ENCODE data around the gene NCAPD2.
A peak's percentile ranks its signal among the peaks of the same experiment; 100 is the strongest.

NCAPD2 gene

DNA sequence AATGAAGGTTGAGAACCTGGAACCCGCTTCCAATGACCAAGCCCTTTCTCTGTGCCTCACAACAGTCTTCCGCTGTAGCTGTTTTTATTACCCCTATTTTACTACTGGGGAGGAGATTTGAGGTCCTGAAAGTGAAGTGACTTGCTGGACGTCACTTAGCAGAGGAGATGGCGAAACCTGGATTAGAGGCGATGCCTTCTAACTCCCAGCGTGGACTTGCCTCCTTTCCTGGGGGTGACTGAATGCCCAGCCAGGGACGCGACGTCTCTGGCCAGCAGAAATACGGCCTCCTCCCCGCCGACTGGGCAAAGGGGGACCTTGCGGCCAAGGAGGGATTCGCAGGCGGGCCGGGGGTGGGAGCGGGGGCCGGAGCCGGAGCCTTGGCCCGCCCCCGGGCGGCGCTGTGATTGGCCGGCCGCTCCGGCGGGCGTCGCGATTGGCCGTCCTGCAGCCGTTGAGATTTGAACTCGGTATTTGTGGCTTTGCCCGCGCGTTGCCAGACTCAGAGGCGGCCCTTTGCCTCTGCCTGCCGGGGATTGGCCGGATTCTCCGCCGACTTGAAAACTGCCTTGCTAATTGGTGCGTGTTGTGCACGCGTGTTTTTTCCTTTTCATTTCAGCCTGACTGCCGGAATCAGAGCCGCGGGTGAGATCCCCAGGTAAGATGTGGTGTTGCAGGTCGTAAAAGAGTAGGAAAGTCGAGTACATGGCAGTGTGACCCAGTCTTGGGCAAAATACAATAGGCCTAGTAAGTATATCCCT is at the start of gene NCAPD2:
Gene NCAPD2 (plus strand): TSS at position 606 of the 761 bp plus-strand sequence. CDS start 997 bp downstream, outside the sequence.
- DNase-seq (ENCODE audit: low read depth in 2 of 2), result peak; percentile 89

DNA sequence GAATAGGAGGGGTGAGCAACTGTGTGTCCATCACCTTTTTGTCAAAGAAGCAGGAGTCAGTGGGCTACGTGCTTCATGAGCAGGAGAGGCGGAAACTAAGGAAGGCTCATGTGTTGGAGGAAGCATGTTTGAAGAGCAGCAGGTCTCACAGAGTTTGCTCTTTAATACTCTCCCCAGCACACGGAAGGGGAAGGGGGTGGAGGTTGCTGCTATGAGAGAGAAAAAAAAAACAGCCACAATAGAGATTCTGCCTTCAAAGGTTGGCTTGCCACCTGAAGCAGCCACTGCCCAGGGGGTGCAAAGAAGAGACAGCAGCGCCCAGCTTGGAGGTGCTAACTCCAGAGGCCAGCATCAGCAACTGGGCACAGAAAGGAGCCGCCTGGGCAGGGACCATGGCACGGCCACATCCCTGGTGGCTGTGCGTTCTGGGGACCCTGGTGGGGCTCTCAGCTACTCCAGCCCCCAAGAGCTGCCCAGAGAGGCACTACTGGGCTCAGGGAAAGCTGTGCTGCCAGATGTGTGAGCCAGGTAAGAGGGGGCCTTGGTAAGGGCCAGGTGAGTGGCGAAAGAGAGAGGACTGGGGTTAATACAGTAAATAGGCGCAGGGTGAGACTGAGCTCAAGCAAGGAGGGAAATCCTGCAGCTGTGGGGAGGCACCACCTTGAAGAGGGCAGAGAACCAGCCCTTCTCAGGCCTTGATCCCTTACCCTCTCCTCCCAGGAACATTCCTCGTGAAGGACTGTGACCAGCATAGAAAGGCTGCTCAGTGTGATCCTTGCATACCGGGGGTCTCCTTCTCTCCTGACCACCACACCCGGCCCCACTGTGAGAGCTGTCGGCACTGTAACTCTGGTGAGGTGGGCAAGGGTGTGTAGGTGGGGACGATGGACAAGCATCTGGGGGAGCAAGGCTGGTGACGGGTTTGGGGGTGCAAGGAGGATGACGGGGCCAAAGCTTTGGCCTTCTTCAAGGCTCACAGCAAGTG is 48.9 kb upstream of the NCAPD2 start, which contains the start of gene CD27:
Gene CD27 (plus strand): TSS at position 252 of the 985 bp plus-strand sequence. CDS start 141 bp downstream, at position 393.
- DNase-seq (ENCODE audit: low read depth in 2 of 2), result no peak

DNA sequence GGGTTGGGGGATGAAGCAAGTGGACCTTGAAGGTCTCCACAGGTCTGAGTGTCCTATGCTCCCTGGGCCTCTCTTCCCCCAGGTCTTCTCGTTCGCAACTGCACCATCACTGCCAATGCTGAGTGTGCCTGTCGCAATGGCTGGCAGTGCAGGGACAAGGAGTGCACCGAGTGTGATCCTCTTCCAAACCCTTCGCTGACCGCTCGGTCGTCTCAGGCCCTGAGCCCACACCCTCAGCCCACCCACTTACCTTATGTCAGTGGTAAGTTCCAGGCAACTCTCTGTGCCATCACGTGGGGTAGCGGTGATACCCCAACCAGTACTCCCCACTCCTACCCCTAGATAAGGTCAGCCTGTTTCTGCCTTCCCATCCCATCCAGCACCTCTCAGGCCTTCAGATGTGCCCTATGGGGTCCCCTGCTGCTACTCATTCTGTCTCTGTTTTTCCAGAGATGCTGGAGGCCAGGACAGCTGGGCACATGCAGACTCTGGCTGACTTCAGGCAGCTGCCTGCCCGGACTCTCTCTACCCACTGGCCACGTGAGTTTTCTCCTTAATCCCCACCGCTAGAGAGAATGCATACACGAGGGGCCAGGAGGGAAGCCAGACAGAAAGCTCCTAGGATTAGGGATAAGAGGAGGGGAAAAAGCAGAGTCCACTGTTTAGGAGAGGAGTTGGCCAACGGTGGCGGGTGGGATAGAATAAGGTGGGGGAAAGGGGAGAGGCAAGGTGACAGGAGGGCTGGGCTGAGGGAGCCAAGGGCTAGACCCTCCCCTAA is 43.6 kb upstream of the NCAPD2 start:
- no peak for DNase-seq (ENCODE audit: low read depth in 2 of 2)

GRCh38 chr12:6450869-6451347 is 43.0 kb upstream of the NCAPD2 start:
- no peak for DNase-seq (ENCODE audit: low read depth in 2 of 2)

DNA sequence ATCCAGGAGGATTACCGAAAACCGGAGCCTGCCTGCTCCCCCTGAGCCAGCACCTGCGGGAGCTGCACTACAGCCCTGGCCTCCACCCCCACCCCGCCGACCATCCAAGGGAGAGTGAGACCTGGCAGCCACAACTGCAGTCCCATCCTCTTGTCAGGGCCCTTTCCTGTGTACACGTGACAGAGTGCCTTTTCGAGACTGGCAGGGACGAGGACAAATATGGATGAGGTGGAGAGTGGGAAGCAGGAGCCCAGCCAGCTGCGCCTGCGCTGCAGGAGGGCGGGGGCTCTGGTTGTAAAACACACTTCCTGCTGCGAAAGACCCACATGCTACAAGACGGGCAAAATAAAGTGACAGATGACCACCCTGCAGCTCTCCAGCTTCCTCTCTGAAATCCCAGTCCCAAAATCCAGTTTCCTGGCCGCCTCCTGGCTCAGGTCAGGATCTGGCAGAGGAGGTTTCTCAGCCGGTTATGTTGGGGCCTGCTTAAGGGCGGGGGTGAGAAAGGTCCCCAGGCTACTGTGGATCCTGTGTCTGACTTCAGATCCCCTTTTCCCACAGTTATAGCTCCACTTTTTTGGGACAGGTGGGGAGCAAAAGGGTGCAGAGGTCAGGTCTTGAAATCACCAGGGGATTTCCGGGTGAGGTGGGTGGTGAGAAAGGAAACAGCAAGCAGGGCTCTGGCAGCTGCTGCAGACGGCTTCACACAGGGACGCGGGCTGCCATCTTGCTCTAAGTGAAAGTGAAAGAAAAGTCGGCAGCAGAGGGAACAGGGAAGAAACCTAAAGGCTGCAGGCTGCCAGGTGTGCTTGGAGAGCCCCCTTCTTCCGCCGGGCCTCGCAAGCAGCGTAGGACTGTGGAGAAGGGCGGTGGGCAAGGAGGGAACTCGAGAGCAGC is 42.3 kb upstream of the NCAPD2 start, which contains the start of gene TAPBPL:
Gene TAPBPL (plus strand): TSS at position 695 of the 897 bp plus-strand sequence. CDS start 207 bp downstream, outside the sequence.
- peak in 1 of 2 donors; percentile 58 for DNase-seq (ENCODE audit: low read depth in 2 of 2)

- no peak for DNase-seq (ENCODE audit: low read depth in 2 of 2)
These were observed 41.5 kb upstream of the NCAPD2 start for GRCh38 chr12:6452245-6452943.

- DNase-seq (ENCODE audit: low read depth in 2 of 2), result no peak
These were observed 40.8 kb upstream of the NCAPD2 start for GRCh38 chr12:6452944-6453630.

DNA sequence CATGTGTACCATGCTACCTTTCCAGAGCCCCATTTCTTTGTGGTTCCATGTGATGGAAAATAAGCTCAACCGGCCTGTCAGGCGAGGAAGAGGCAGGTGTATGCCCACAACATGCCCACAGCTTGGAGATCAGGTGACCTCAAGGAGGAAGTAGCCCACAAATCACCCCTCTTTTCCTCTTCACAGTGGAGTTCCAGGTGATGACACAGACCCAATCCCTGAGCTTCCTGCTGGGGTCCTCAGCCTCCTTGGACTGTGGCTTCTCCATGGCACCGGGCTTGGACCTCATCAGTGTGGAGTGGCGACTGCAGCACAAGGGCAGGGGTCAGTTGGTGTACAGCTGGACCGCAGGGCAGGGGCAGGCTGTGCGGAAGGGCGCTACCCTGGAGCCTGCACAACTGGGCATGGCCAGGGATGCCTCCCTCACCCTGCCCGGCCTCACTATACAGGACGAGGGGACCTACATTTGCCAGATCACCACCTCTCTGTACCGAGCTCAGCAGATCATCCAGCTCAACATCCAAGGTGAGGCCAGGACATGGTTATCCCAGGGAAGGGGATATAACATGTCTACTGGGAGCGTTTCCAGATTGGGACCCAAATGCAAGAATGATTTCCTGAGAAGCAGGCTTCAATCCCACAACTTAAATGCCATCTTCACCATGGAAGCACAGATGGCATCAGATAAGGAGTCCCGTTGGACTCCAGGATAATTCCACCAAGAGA is 36.5 kb upstream of the NCAPD2 start:
- DNase-seq (ENCODE audit: low read depth in 2 of 2), result no peak

DNA sequence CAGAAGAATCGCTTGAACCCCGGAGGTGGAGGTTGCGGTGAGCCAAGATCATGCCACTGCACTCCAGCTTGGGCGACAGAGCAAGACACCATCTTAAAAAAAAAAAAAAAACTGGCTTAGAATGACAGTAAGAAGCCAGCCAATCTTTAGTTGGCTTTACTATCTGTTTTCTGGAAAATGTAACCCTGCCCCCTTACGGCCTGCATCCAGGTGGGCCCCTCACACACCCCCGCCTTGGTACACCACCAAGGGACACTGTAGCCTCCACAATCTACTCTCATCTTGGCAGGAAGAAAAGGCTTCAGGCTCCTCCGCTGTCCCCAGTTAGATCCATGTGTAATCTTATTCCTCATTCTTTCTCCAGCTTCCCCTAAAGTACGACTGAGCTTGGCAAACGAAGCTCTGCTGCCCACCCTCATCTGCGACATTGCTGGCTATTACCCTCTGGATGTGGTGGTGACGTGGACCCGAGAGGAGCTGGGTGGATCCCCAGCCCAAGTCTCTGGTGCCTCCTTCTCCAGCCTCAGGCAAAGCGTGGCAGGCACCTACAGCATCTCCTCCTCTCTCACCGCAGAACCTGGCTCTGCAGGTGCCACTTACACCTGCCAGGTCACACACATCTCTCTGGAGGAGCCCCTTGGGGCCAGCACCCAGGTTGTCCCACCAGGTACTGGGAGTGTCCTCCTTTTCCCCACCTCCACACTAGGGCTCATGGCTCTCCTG is 35.5 kb upstream of the NCAPD2 start:
- no peak for DNase-seq (ENCODE audit: low read depth in 2 of 2)

- no peak for DNase-seq (ENCODE audit: low read depth in 2 of 2)
These were observed 34.9 kb upstream of the NCAPD2 start for GRCh38 chr12:6459004-6459337.

DNA sequence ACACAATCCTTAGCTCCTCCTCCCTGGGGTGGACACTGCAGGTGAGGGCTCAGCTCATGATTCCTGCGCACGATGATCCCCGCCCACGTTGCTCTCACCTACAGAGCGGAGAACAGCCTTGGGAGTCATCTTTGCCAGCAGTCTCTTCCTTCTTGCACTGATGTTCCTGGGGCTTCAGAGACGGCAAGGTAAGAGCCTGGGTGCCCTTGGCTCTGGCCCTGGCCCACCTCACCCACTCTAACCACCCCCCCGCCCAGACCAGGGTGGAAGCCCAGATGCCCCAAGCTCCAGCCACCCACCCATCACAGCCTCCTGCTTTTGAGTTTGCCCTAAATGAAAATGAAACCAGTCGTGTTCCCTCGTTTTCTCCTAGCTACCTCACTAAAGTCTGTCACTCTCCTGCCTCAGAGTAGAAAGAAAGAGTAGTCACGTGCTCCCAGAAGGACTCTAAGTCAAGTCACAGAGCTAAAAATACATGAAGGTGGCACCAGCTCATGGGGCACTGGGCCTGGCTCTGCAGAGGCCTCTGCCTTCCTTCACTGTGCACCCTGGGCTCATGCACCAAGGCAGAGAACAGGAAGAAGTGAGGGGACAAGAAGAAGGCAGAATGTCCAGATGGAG is 33.0 kb upstream of the NCAPD2 start:
- no peak for DNase-seq (ENCODE audit: low read depth in 2 of 2)

DNA sequence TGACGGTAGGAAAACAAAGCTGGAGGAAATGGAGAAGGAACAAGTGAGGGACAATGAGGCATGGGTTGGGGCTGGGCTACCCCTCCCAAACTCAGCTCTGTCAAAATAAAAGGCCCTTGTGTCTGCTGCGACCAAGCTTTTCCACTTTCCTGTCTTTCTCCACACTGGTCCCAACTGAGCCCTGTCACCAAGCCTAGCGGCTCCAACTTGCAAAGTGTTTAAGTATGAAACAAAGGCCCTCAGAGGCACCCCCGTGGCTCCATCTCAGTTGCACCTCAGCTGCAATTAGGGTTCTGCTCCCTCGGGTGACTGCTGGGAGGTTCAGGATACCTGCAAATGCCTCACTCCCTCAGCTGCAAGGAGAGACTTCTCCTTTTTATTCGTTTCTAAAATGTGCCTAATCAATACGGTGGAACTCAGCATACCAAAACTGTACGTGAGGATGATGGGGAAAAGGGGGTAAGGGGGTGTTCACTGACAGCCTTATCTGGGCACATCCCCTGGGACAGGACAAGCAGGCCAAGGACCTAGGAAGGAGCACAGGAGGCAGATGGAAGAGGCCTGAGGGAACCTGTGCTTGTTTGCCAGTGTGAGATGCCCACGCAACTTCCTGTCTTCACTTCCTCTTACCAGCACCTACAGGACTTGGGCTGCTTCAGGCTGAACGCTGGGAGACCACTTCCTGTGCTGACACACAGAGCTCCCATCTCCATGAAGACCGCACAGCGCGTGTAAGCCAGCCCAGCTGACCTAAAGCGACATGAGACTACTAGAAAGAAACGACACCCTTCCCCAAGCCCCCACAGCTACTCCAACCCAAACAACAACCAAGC is 32.3 kb upstream of the NCAPD2 start:
- DNase-seq (ENCODE audit: low read depth in 2 of 2), result peak; percentile 62

DNA sequence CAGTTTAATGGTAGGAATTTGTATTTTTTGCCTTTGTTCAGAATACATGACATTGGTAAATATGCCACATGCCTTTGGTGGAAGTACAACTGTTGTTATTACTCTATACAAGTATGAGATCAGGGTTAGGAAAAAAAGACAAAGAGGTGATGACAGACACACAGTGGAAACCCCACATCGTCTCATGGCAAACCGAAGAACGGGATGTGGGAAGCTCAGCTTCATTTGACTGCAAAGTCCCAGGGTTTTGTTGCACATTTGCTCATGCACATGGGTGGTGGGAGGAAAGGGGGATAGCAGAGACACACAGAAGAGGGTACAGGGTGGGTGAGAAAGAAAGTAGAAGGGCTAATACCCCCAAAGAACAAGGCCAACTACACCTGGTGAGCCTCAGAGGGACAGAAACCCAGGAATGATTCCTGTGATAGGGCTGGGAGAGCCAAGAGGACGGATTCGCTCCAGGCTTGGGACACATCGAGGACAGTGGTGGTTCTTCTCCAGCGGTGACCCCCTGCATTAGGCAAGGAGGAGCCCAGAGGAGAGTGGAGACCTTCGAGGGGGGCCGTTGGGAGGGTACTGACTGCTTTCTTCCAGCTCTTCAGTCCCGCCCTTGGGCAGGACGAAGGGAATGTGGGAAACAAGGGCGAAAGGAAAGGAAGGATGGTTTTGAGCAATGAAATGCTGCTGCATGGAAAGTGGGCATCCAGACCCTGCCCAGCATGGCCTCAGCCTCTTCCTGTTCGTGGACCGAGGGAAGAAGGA is 31.5 kb upstream of the NCAPD2 start:
- no peak for DNase-seq (ENCODE audit: low read depth in 2 of 2)

GRCh38 chr12:6463216-6463615 is 30.7 kb upstream of the NCAPD2 start:
- no peak for DNase-seq (ENCODE audit: low read depth in 2 of 2)

DNA sequence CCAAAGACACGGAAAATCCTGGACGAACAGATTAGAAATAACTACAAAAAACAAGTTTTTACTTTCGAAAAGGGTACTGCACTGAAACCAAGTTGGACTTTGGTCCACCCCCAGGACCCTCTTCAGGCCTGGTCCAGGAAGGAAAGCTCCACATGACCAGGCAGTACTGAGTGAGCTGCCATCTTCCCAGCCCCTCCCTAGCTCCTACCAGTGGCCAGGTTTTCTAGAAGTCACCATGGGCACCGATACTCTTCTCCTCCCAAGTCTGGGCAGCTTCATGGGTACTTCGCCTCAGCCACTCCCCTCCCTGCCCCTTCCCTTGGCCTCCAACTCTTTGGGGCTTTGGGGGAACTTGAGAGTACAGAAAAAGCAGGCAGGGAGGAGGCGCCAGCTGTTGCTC is 30.0 kb upstream of the NCAPD2 start:
- no peak for DNase-seq (ENCODE audit: low read depth in 2 of 2)

DNA sequence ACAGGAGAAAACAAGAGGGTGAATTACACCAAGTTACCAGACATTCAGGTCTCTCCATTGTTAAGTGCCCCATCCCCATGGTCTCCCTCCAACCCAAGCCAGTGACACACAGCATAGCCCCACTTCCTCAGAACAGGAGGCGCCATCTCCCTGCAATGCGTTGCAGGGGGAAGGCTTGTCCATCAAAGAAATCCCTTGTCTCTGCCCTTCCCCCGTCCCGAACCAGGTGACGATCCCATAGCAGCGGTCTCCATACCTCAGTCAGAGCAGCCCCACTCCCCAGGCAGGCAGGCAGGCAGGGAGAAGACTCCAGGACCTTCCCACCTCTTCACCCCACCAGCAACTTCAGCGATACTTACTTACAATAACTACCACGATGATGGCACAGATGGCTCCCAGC is 29.4 kb upstream of the NCAPD2 start:
- no peak for DNase-seq (ENCODE audit: low read depth in 2 of 2)
